Limb (tissue), 2 donors: ENCODE measurements around the gene LRRC34.

Experiments
- DNase-seq, 2 donors: peaks; one replicate each; pipeline ENCODE4 v3.0.0-alpha.2; 2016; ENCODE audit errors: extremely low spot score in 2 of 2

Gene LRRC34

DNA sequence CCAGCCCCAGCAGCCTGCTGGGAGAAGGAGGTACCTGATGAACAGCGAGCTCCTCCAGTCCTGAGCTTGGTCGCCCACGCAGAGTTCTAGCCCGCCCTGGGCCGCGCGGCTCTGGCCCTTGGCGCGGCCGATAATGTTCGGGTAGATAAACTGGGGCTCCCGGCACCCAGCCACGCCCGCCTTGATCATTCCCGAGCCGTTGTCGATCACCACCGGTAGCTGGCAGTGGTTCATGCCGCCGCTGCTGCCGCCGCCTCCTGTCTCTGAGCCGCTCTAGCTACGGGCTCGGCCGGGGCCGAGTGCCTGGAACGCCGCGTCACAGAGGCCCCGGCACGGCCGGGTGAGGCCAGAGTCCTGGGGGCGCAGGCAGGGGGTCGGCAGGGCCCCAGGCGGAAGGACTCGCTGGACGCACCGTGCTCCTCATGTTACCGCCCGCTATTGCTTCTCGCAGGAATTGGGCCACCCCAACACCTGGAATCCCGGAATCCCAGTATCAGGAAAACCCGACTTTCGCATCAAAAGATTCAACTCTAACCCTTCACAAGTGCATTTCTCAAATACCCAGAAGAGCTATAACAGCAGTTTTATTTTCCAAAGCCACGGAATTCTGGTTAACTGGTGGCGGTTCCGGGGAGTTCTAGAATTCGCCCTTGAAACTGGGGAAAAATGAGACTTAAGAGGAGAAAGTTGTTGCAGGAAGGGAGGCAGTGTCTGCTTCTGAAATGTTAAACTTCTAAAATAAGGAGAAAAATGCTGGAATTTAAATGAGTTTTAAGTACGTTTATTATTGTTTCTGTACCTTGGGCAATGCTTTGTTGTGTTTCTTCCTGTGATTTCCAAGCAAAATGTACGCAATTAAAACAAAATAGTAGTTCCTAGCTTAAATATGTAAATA lies 43.2 kb downstream of the LRRC34 start, which contains the start of gene ACTRT3:
ACTRT3 (minus strand) TSS at position 275 of the 895 bp plus-strand sequence; CDS start at position 234, 41 bp downstream.
- DNase-seq: peak; percentile 72 to 84

DNA sequence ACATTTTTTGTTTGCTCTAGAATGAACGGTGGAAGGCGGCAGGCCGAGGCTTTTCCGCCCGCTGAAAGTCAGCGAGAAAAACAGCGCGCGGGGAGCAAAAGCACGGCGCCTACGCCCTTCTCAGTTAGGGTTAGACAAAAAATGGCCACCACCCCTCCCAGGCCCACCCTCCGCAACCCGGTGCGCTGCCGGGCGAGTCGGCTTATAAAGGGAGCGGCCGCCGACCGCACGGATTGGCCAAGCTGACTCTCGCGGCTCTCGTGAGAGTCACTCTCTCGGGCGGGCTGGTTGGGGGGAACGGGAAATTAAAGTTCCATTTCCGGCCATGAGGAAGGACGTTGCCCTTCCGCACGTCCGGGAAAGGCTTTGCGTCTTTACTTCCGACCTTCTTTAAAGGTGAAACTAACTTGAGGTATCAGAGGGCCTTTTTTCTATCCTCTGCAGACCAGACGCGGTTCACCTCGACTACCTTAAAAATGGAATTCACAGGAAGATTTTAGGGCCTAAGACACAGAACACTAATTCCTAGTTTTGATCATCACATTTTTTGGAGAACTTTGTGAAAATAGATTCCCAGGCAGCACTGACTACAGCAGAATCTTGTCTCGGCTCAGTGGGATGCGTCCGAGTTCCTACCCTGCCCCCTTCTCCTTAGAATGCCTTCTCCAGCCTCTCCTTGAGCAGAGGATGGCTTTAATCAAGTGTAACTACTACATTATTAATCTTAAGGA lies 47.7 kb downstream of the LRRC34 start, which contains the start of gene TERC:
TERC (minus strand) TSS at position 179 of the 731 bp plus-strand sequence.
- DNase-seq: peak; percentile 94

DNA sequence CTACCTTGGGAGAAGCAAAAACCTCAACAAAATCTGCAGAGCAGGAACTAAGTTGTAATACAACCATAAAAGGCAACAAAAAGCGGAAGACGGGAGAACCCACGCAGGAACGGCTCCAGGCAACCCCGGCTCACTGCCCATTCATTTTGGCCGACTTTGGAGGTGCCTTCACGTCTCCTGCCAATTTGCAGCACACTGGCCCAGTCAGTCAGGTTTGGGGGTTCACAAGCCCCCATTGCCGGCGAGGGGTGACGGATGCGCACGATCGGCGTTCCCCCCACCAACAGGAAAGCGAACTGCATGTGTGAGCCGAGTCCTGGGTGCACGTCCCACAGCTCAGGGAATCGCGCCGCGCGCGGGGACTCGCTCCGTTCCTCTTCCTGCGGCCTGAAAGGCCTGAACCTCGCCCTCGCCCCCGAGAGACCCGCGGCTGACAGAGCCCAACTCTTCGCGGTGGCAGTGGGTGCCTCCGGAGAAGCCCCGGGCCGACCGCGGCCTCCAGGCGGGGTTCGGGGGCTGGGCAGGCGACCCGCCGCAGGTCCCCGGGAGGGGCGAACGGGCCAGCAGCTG lies 48.3 kb downstream of the LRRC34 start:
- DNase-seq: peak; percentile 59 to 79

DNA sequence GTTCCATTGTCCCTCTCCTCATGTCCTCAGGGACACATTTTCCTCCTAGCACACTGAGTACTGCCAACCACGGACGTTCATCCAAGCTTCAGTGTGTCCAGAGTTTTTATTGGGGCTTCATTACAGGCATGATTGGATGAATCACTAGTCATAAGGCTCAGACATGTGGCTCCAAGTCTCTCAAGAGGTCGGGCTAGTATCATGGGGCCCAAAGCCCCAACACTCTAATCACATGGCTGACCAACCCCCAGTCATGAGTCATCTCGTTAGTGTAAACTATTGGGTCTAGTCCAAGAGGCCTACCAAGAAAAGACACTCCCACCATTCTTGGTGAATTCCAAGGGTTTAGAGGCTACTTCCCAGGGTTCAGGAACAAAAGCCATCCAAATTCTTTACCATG lies 52.2 kb downstream of the LRRC34 start:
- DNase-seq: no peak

GRCh38 chr3:169759256-169759655 lies 53.4 kb downstream of the LRRC34 start:
- DNase-seq: no peak

- no peak for DNase-seq
These were observed 54.2 kb downstream of the LRRC34 start for GRCh38 chr3:169758359-169758994.

DNA sequence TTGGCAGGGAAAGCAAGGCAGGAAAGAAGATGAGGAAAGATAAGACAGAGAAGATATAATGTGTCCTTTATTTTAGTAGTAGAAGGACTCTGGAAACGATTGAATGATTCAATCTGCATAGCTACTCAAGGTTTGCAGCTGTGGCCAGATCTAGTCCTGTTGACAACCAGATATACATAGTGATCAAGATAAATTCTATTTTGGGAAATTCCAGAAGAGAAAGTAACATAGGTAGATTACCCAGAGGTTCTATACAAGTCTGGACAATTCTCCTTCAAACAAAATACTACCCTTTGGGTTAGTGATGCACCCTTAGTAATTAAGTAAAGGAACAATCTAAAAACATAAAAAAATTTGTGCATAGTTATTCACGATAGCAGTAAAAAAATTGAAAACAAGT lies 57.2 kb downstream of the LRRC34 start:
- DNase-seq: no peak

GRCh38 chr3:169754711-169755110 lies 58.0 kb downstream of the LRRC34 start:
- DNase-seq: no peak

DNA sequence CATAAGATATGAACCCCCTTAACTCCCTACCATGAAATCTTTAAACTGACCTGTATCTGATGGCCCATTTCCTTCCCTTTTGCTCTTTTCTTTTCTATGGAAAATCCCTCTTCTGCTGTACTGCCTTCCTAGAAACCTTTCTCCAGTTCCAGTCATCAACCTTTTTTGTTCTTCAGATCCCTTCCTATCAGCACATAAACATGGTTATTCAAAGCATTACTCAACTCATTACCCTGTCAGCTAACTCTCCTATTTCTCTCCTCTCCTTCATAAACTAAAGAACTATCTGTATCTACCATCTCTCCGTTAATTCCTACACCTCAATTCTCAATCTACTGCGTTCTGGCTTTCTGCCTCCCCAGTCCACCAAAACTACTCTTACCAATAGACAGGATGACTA lies 60.8 kb downstream of the LRRC34 start:
- no peak for DNase-seq

DNA sequence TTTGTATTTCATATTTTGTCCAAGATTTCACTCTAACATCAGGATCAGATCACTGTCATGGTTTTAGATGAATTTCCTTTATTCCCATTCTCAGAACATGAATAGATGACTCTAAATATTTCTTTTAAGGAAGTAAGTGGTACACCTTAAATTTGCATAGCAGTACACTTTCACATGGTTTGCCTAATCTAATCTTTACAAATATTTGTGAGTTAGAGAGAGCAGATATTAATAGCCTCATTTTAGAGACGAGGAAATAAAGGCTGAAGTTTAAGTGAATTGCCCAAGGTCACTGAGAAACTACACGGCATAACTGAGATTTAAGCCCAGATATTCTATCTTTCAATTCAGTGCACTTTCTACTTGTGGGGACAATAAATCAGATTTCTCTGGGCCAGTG lies 62.0 kb downstream of the LRRC34 start:
- DNase-seq: no peak

GRCh38 chr3:169748670-169749069 lies 64.0 kb downstream of the LRRC34 start:
- DNase-seq: no peak

DNA sequence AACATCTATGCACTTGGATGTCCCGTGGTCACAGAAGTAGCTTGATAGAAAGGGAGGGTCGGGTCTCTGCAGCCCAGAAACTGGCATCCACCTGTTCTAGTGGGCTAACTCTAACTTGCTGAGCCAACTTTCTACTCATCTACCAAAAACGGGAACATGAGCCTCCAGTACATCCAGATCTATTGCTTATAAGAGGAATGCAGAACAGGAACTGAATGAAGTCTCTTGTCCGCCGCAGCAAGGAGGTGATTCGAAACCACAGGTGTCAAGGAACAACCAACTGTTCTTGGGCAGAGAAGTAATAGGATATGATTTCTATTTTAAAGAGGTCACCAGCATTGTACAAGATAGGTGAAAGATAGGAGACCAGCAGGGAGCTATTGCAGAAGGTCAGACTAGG lies 65.8 kb downstream of the LRRC34 start:
- DNase-seq: no peak

GRCh38 chr3:169744366-169745054 lies 68.2 kb downstream of the LRRC34 start:
- peak in 1 of 2 donors; percentile 46 for DNase-seq
